GM23338 (cell line): ENCODE data around the gene NFAT5.

Source experiments
- CREB1 ChIP-seq: fragments of 250-450 bp; sonication (Bioruptor Pico); IDR thresholded peaks from 2 replicates; pipeline ENCODE4 v1.5.0; 2020; ENCODE audit warnings: low read depth, mild to moderate bottlenecking, moderate library complexity
- CTCF ChIP-seq, 2 experiments: fragments of 200-600 bp in 1 of 2; sonication (generic) in 1 of 2; conservative IDR thresholded peaks; 2 replicates each; pipeline versions ENCODE4 v1.5.1 to v1.6.1; 2016 to 2017; ENCODE audit warnings: antibody characterized with exemption in 2 of 2, low read depth in 2 of 2, mild to moderate bottlenecking in 2 of 2, moderate library complexity in 1 of 2
- EZH2 ChIP-seq: fragments of 200-600 bp; sonication (generic); IDR thresholded peaks from one replicate; pipeline ENCODE4 v1.8.0; 2017; ENCODE audit warnings: antibody characterized with exemption, mild to moderate bottlenecking, low read depth; ENCODE audit not compliant: unreplicated experiment
- EZH2phosphoT487 ChIP-seq: fragments of 200-600 bp; sonication (generic); IDR thresholded peaks from one replicate; pipeline ENCODE4 v1.8.1; 2018; ENCODE audit warnings: antibody characterized with exemption; ENCODE audit not compliant: unreplicated experiment
- POLR2AphosphoS5 ChIP-seq: IDR thresholded peaks from 2 replicates; pipeline ENCODE4 v1.6.1; 2016; ENCODE audit warnings: antibody characterized with exemption, low read depth
- ZNF462 ChIP-seq: fragments of 250-450 bp; sonication (Bioruptor Pico); IDR thresholded peaks from 2 replicates; pipeline ENCODE4 v1.5.0; 2020; ENCODE audit warnings: mild to moderate bottlenecking, moderate library complexity
- TF ChIP-seq, protein P1 (sequence below): IDR thresholded peaks from one replicate; pipeline ENCODE4 v1.6.1; 2018; ENCODE audit warnings: antibody characterized with exemption; ENCODE audit not compliant: unreplicated experiment

GRCh38 chr16:69701452-69701851 lies 135.7 kb downstream of the NFAT5 start:
- TF ChIP-seq CTCF (conservative IDR thresholded peaks at IDR 0.05; ENCODE audit: low read depth in 2 of 2) (no peak), POLR2AphosphoS5 (no peak), EZH2 (no peak), ZNF462 (CRISPR knock-in tag) (no peak), CREB1 (CRISPR knock-in tag) (no peak), EZH2phosphoT487 (no peak)
- TF ChIP-seq, protein P1, sequence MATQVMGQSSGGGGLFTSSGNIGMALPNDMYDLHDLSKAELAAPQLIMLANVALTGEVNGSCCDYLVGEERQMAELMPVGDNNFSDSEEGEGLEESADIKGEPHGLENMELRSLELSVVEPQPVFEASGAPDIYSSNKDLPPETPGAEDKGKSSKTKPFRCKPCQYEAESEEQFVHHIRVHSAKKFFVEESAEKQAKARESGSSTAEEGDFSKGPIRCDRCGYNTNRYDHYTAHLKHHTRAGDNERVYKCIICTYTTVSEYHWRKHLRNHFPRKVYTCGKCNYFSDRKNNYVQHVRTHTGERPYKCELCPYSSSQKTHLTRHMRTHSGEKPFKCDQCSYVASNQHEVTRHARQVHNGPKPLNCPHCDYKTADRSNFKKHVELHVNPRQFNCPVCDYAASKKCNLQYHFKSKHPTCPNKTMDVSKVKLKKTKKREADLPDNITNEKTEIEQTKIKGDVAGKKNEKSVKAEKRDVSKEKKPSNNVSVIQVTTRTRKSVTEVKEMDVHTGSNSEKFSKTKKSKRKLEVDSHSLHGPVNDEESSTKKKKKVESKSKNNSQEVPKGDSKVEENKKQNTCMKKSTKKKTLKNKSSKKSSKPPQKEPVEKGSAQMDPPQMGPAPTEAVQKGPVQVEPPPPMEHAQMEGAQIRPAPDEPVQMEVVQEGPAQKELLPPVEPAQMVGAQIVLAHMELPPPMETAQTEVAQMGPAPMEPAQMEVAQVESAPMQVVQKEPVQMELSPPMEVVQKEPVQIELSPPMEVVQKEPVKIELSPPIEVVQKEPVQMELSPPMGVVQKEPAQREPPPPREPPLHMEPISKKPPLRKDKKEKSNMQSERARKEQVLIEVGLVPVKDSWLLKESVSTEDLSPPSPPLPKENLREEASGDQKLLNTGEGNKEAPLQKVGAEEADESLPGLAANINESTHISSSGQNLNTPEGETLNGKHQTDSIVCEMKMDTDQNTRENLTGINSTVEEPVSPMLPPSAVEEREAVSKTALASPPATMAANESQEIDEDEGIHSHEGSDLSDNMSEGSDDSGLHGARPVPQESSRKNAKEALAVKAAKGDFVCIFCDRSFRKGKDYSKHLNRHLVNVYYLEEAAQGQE, result no peak
